PFSK-1 (cell line): ENCODE measurements around the gene MPST.

Experiments used
- FOXP2 ChIP-seq: optimal IDR thresholded peaks from 2 replicates; pipeline ENCODE3; 2011; ENCODE audit warnings: borderline replicate concordance, control low read depth, inconsistent platforms; ENCODE audit not compliant: insufficient read depth; ENCODE audit errors: extremely low read length, extremely low read depth
- POLR2AphosphoS5 ChIP-seq: IDR thresholded peaks from 2 replicates; pipeline ENCODE4 v1.6.1; 2012; ENCODE audit warnings: low read depth, mild to moderate bottlenecking, control low read depth, low read length, moderate library complexity
- REST ChIP-seq, 2 experiments: IDR thresholded peaks; 2 replicates each; pipeline versions ENCODE4 v1.6.1 to v1.8.0; 2011 to 2012; ENCODE audit warnings: low read depth in 2 of 2, low read length in 2 of 2, control low read depth in 1 of 2, inconsistent platforms in 1 of 2, mild to moderate bottlenecking in 1 of 2, moderate library complexity in 1 of 2; ENCODE audit not compliant: insufficient read depth in 1 of 2
- SIN3A ChIP-seq: IDR thresholded peaks from 2 replicates; pipeline ENCODE4 v1.6.1; 2012; ENCODE audit warnings: mild to moderate bottlenecking, low read length, moderate library complexity, borderline replicate concordance; ENCODE audit not compliant: insufficient read depth
- TAF1 ChIP-seq: IDR thresholded peaks from 2 replicates; pipeline ENCODE4 v1.6.1; 2012; ENCODE audit warnings: low read length, control low read depth, borderline replicate concordance; ENCODE audit not compliant: insufficient read depth

MPST gene

GRCh38 chr22:37018086-37018814, 1.3 kb upstream of the MPST start:
- TF ChIP-seq REST (IDR thresholded peaks at IDR 0.05; ENCODE audit: insufficient read depth in 1 of 2, low read depth in 2 of 2, low read length in 2 of 2) (no peak), POLR2AphosphoS5 (no peak), TAF1 (no peak), FOXP2 (no peak), SIN3A (no peak)

DNA sequence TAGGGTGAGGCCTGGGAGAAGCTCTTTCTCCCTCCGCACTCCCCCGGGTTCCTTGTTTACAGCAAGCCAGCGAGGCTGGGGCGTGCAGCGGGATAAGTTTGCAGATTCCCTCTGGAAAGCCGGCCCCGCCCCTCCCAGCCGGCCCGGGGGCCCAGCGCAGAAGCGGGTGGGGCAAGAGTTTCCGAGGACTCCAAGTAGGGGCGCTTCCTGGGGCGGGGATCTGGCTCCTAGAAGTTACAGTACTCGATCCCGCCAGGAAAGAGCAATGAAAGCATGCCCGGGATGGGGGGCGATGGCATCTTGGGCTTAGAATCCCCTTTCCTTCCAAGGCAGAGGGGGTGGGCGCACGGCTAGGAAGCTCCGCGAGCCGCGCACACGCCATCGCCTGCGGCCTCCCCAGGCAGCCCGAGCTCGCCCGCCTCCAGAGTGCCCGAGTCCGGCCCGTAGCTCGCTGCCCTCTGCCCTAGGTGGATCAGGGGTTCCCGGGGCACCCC, 680 bp upstream of the MPST start:
- TF ChIP-seq SIN3A (no peak), REST (IDR thresholded peaks at IDR 0.05; ENCODE audit: insufficient read depth in 1 of 2, low read depth in 2 of 2, low read length in 2 of 2) (no peak), FOXP2 (no peak), TAF1 (no peak), POLR2AphosphoS5 (no peak)

DNA sequence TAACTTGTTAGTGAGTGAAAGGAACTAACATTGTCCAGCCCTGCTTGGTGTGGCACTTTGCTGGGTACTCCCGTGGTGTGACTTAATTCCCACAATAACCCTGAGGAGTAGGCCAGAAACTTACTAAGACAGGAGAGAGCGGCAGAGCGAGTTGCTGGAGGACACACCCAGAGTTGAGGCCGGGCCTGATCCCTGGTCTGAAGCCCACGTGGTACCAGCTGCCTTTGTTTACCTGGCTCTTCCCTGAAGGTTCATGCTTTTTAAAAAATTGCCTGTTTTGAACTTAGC, 594 bp downstream of the MPST start:
- TF ChIP-seq POLR2AphosphoS5 (0 out of 2 replicates have a peak, but pooled peaks have one; percentile 5), TAF1 (no peak)

DNA sequence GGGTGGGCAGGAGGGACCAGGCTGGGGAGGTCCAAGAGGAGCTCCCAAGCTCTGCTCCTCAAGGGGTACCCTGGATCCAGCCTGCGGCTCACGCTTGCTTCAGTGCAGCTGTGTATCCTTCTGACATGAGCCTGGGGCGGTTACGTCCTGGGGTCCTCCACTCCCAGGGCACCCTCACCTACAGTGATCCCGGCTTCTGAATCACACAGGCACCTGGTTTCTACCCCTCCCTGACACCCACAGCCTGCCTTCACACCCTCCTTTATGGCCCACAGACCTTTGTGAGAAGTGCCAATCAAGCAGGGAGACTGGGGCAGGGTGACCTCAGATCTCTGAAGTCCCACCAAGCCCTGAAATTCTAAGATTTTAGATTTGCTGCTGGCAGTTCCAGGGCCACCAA, 1.5 kb downstream of the MPST start:
- TF ChIP-seq SIN3A (no peak), TAF1 (no peak), REST (IDR thresholded peaks at IDR 0.05; ENCODE audit: insufficient read depth in 1 of 2, low read depth in 2 of 2, low read length in 2 of 2) (no peak), FOXP2 (no peak), POLR2AphosphoS5 (no peak)

DNA sequence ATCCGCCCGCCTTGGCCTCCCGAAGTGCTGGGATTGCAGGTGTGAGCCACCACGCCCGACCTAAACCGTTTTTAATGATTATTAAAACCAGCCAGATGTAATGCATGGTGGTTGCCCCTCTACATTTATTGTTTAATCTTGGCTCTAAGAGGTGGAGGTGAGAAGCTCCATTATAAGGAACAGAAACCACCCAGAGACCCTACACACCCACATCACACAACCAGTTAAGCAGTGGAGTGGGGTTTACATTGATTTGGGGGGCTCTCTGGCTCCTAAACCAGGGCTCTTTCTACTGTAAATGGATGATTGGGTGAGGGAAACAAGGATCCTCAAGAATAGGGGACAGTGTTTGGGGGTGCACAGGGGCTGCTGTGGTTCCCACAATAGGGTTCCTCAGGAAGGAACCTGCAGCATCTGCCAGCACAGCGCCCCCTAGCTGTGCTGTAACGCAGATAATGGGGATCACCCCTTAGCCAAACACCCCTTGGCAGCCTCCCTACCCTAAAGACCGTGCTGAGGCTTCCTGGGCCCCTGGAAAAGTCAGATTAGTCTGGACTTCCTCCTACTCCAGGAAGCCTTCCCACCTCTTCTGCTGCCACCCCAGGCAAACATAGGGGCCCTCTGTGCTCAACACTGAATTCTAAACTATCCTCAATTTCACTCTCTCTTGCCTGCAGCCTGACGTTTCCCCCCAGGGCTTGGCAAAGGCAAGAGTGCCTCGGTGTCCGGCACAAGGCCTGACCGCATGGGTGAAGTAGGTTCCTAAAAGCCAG, 2.4 kb downstream of the MPST start:
- TF ChIP-seq TAF1: no peak
- TF ChIP-seq FOXP2: no peak
- no peak for TF ChIP-seq SIN3A
- TF ChIP-seq REST (IDR thresholded peaks at IDR 0.05; ENCODE audit: insufficient read depth in 1 of 2, low read depth in 2 of 2, low read length in 2 of 2): no peak
- no peak for TF ChIP-seq POLR2AphosphoS5
